ENCODE data around the gene TAF1.
"Not testable (repeated sequence)": the region's sequence is repeated elsewhere in the genome, so short reads cannot be mapped to it uniquely, and the experiment has no call there.

The TAF1 gene

GRCh38 chrX:71365875-71366673 lies at the start of gene TAF1:
Gene TAF1, plus strand, starts transcription at chrX:71366357. Its CDS starts 18 bp downstream, at chrX:71366375.
- DNase-seq: peak; percentile 77

- not testable (repeated sequence) for DNase-seq
These were observed 49.2 kb upstream of the TAF1 start for GRCh38 chrX:71316959-71317358.

- no peak for DNase-seq
These were observed 46.0 kb upstream of the TAF1 start for GRCh38 chrX:71320126-71320525.

GRCh38 chrX:71321731-71322130 lies 44.4 kb upstream of the TAF1 start:
- DNase-seq: no peak

- not testable (repeated sequence) for DNase-seq
These were observed 41.7 kb upstream of the TAF1 start for GRCh38 chrX:71324452-71324851.

GRCh38 chrX:71326394-71326793 lies 39.8 kb upstream of the TAF1 start:
- no peak for DNase-seq

- DNase-seq: not testable (repeated sequence)
These were observed 16.9 kb upstream of the TAF1 start for GRCh38 chrX:71349151-71349665.

- not testable (repeated sequence) for DNase-seq
These were observed 16.3 kb upstream of the TAF1 start for GRCh38 chrX:71349867-71350266.

GRCh38 chrX:71352439-71352838 lies 13.7 kb upstream of the TAF1 start:
- not testable (repeated sequence) for DNase-seq

GRCh38 chrX:71364221-71364620 lies 1.9 kb upstream of the TAF1 start:
- no peak for DNase-seq

- no peak for DNase-seq
These were observed 742 bp upstream of the TAF1 start for GRCh38 chrX:71365356-71365874.

- peak; percentile 2 for DNase-seq
These were observed 608 bp downstream of the TAF1 start for GRCh38 chrX:71366674-71367256.

- no peak for DNase-seq
These were observed 1.2 kb downstream of the TAF1 start for GRCh38 chrX:71367396-71367795.

GRCh38 chrX:71372388-71372787 lies 6.2 kb downstream of the TAF1 start:
- DNase-seq: no peak

GRCh38 chrX:71378732-71379131 lies 12.6 kb downstream of the TAF1 start:
- DNase-seq: no peak

GRCh38 chrX:71391725-71392124 lies 25.6 kb downstream of the TAF1 start:
- DNase-seq: not testable (repeated sequence)

- no peak for DNase-seq
These were observed 27.8 kb downstream of the TAF1 start for GRCh38 chrX:71393919-71394318.

GRCh38 chrX:71396576-71396975 lies 30.4 kb downstream of the TAF1 start:
- no peak for DNase-seq

GRCh38 chrX:71400710-71401109 lies 34.6 kb downstream of the TAF1 start:
- no peak for DNase-seq

- DNase-seq: not testable (repeated sequence)
These were observed 50.1 kb downstream of the TAF1 start for GRCh38 chrX:71416260-71416659.

- DNase-seq: no peak
These were observed 54.5 kb downstream of the TAF1 start for GRCh38 chrX:71420686-71421085.

GRCh38 chrX:71432733-71433132 lies 66.6 kb downstream of the TAF1 start:
- no peak for DNase-seq

- DNase-seq: no peak
These were observed 72.6 kb downstream of the TAF1 start for GRCh38 chrX:71438750-71439149.

- no peak for DNase-seq
These were observed 73.3 kb downstream of the TAF1 start for GRCh38 chrX:71439420-71439819.

All from activated T-cell treated with anti-CD3 and anti-CD28 coated beads for 4 hours (primary cell).